ENCODE measurements around the gene MAGEA6.
"Not testable (repeated sequence)": the region's sequence is repeated elsewhere in the genome, so short reads cannot be mapped to it uniquely, and the experiment has no call there.

MAGEA6 gene

DNA sequence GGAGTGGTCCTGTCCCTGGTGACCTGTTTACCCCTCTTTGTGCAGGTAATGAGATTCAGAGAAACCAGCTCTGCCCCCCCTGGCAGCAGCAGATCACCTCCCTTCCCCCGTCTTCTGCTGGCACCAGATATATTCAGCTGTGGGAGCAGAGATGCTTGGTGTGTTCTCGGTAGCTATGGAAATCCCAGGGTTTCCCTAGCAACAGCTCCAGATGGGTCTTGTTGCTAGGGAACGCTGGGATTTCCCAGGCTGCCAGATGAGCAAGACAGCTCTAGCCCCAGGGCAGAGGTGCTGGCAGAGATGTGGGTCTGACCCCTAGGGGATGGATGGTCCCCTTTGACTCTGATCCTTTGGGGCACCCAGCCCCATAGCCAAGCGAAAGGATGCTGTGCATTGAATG lies 40.9 kb upstream of the MAGEA6 start:
- Histone ChIP-seq H3K36me3 (no peaks in the 10 kb centered on the region), H3K27ac (no peak overlapping the region), H3K4me3 (ENCODE audit: low read depth, low read length) (no peak overlapping the region), H3K27me3 (ENCODE audit: insufficient read depth, low read depth, severe bottlenecking) (peaks cover 22% of the 10 kb centered on the region), H3K9me3 (ENCODE audit: severe bottlenecking) (no peaks in the 10 kb centered on the region)
- no peak for DNase-seq
- TF ChIP-seq, protein P1, sequence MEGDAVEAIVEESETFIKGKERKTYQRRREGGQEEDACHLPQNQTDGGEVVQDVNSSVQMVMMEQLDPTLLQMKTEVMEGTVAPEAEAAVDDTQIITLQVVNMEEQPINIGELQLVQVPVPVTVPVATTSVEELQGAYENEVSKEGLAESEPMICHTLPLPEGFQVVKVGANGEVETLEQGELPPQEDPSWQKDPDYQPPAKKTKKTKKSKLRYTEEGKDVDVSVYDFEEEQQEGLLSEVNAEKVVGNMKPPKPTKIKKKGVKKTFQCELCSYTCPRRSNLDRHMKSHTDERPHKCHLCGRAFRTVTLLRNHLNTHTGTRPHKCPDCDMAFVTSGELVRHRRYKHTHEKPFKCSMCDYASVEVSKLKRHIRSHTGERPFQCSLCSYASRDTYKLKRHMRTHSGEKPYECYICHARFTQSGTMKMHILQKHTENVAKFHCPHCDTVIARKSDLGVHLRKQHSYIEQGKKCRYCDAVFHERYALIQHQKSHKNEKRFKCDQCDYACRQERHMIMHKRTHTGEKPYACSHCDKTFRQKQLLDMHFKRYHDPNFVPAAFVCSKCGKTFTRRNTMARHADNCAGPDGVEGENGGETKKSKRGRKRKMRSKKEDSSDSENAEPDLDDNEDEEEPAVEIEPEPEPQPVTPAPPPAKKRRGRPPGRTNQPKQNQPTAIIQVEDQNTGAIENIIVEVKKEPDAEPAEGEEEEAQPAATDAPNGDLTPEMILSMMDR (IDR thresholded peaks at IDR 0.05; ENCODE audit: low read depth, low read length), result no peak

DNA sequence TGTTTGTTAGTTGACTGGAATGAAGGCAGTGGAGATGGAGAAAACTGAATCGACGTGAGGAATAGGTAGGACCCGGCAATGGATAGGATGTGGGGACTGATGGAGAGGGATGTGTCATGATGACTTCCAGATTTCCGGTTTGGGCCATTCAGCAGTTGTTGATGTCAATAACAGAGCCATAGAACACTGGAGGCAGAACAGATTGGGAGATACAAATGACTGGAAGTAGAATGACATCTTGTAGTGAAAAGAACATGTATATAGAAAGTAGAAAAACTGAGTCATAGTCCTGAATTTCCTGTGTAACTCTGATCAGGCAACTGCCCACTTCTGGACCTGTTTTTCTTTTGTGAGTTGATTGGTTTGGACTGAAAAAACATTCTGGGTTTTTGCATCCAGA lies 36.5 kb upstream of the MAGEA6 start:
- H3K27me3 ChIP-seq (ENCODE audit: insufficient read depth, low read depth, severe bottlenecking), result peaks cover 49% of the 10 kb centered on the region
- no peak for DNase-seq
- TF ChIP-seq, protein P1 (IDR thresholded peaks at IDR 0.05; ENCODE audit: low read depth, low read length), result no peak

DNA sequence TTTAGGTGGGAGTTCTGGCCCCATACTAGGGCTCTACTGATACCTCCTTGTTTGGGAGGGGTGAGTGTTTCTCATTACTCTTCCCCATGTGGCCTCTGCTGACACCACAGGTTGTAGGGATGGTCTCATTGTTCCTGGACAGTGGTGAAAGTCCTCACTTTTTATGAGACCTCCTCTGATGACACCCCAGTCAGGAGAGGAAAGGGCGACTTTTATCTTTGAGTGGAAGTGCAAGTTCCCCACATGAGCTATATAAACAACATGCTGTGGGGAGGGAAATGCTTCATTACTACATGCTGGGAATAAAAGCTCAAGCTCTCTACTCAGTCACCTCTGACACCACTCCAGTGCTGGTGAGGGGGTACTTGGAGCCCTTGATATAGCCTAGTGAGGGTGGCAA lies 29.5 kb upstream of the MAGEA6 start:
- no peak for DNase-seq
- Histone ChIP-seq H3K36me3 (no peaks in the 10 kb centered on the region), H3K9me3 (ENCODE audit: severe bottlenecking) (no peaks in the 10 kb centered on the region), H3K27me3 (ENCODE audit: insufficient read depth, low read depth, severe bottlenecking) (peaks cover 74% of the 10 kb centered on the region), H3K4me3 (ENCODE audit: low read depth, low read length) (no peak overlapping the region), H3K27ac (no peak overlapping the region)
- TF ChIP-seq, protein P1 (IDR thresholded peaks at IDR 0.05; ENCODE audit: low read depth, low read length), result no peak

More for the DNA sequence above, 36.5 kb upstream of the MAGEA6 start:
- Histone ChIP-seq H3K27ac (no peak overlapping the region), H3K9me3 (ENCODE audit: severe bottlenecking) (no peaks in the 10 kb centered on the region), H3K4me3 (ENCODE audit: low read depth, low read length) (no peak overlapping the region), H3K36me3 (no peaks in the 10 kb centered on the region)

DNA sequence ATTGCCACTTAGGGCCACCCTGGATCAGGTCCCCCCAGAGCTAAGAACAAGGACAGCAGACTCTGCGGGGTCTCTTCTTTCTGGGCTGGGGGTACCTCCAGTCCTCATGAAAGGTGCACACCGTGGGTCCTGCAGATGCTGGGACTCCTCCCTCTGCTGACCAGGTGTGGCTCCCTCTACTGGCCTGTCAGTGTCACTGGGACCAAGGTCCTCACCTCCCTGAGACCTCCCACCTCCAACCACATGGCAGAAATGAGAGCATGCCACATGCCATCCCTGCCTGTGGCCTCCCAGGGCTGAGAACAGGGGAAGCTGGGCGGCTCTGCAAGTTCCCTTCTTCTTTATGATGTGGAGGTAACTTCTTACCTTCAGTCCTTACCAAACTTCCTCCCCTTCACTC lies 17.6 kb upstream of the MAGEA6 start:
- not testable (repeated sequence) for H3K4me3 ChIP-seq (ENCODE audit: low read depth, low read length); DNase-seq; H3K27me3 ChIP-seq (ENCODE audit: insufficient read depth, low read depth, severe bottlenecking); H3K27ac ChIP-seq; H3K36me3 ChIP-seq; H3K9me3 ChIP-seq (ENCODE audit: severe bottlenecking)

- H3K27ac ChIP-seq; H3K27me3 ChIP-seq (ENCODE audit: insufficient read depth, low read depth, severe bottlenecking); DNase-seq; H3K9me3 ChIP-seq (ENCODE audit: severe bottlenecking); H3K4me3 ChIP-seq (ENCODE audit: low read depth, low read length); H3K36me3 ChIP-seq: not testable (repeated sequence)
Measured at GRCh38 chrX:152766562-152766961, 2.9 kb downstream of the MAGEA6 start.

- H3K27me3 ChIP-seq (ENCODE audit: insufficient read depth, low read depth, severe bottlenecking); H3K27ac ChIP-seq; H3K9me3 ChIP-seq (ENCODE audit: severe bottlenecking); H3K36me3 ChIP-seq; DNase-seq; H3K4me3 ChIP-seq (ENCODE audit: low read depth, low read length): not testable (repeated sequence)
Measured at GRCh38 chrX:152761582-152761981, 7.9 kb downstream of the MAGEA6 start.

DNA sequence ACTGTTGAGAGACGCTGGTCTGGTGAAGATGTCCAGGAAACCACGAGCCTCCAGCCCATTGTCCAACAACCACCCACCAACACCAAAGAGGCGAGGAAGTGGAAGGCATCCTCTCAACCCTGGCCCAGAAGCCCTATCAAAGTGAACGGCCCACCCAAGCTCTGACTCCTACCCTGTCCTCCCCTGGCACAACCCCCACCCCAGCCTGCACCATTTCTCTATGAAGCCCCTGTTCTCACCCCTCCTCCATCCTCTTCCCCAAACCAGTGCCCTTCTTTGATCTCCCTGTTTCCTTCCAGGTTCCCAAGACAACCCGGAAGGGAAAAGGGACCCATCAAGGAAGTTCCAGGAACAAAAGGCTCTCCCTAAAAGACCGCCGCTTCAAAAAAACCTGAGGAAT lies 9.9 kb downstream of the MAGEA6 start:
- H3K27ac ChIP-seq; H3K27me3 ChIP-seq (ENCODE audit: insufficient read depth, low read depth, severe bottlenecking); DNase-seq; H3K4me3 ChIP-seq (ENCODE audit: low read depth, low read length); H3K9me3 ChIP-seq (ENCODE audit: severe bottlenecking); H3K36me3 ChIP-seq: not testable (repeated sequence)

- not testable (repeated sequence) for H3K9me3 ChIP-seq (ENCODE audit: severe bottlenecking); H3K36me3 ChIP-seq; DNase-seq; H3K27ac ChIP-seq; H3K27me3 ChIP-seq (ENCODE audit: insufficient read depth, low read depth, severe bottlenecking); H3K4me3 ChIP-seq (ENCODE audit: low read depth, low read length)
Measured at GRCh38 chrX:152758918-152759317, 10.6 kb downstream of the MAGEA6 start, which contains the start of gene CSAG3. TSS of gene CSAG3 (plus strand) at chrX:152759218.

DNA sequence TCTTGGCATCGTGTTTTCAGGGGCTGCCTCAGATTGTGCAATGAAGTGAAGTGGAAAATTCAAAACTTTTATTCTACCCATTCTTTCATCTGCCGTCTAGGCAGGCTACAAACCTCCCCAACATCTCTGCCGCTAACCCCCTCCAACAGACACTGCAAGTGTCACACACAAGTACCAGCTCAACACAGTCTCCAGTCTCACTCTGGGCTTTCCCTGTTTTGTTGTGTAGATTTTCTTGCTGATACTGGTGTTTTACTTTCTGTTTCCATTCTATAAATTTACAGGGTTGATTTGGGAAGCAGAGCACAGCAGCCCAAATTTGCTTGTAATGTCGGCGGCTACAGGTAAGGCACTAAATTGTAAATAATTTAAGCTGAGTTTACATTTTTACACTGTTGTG lies 14.6 kb downstream of the MAGEA6 start:
- not testable (repeated sequence) for H3K9me3 ChIP-seq (ENCODE audit: severe bottlenecking); H3K27me3 ChIP-seq (ENCODE audit: insufficient read depth, low read depth, severe bottlenecking); DNase-seq; H3K36me3 ChIP-seq; H3K4me3 ChIP-seq (ENCODE audit: low read depth, low read length); H3K27ac ChIP-seq

GRCh38 chrX:152753686-152754650 lies 15.5 kb downstream of the MAGEA6 start, which contains the start of gene MAGEA2:
TSS of gene MAGEA2 (minus strand) at chrX:152753842. CDS start at chrX:152751363, 2,479 bp downstream.
- H3K9me3 ChIP-seq (ENCODE audit: severe bottlenecking); DNase-seq; H3K27ac ChIP-seq: not testable (repeated sequence)

More at GRCh38 chrX:152753686-152754650, 15.5 kb downstream of the MAGEA6 start, which contains the start of gene MAGEA2:
- H3K36me3 ChIP-seq; H3K4me3 ChIP-seq (ENCODE audit: low read depth, low read length); H3K27me3 ChIP-seq (ENCODE audit: insufficient read depth, low read depth, severe bottlenecking): not testable (repeated sequence)

All from WERI-Rb-1 (cell line).